ENCODE data around the gene CSNK2A1.

GRCh38 chr20:460707-461106 is 82.9 kb downstream of the CSNK2A1 start:
- TF ChIP-seq EZH2phosphoT487 (conservative IDR thresholded peaks at IDR 0.05; ENCODE audit: low read length) = no peak
- TF ChIP-seq, protein P1, sequence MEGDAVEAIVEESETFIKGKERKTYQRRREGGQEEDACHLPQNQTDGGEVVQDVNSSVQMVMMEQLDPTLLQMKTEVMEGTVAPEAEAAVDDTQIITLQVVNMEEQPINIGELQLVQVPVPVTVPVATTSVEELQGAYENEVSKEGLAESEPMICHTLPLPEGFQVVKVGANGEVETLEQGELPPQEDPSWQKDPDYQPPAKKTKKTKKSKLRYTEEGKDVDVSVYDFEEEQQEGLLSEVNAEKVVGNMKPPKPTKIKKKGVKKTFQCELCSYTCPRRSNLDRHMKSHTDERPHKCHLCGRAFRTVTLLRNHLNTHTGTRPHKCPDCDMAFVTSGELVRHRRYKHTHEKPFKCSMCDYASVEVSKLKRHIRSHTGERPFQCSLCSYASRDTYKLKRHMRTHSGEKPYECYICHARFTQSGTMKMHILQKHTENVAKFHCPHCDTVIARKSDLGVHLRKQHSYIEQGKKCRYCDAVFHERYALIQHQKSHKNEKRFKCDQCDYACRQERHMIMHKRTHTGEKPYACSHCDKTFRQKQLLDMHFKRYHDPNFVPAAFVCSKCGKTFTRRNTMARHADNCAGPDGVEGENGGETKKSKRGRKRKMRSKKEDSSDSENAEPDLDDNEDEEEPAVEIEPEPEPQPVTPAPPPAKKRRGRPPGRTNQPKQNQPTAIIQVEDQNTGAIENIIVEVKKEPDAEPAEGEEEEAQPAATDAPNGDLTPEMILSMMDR (IDR thresholded peaks at IDR 0.05; ENCODE audit: insufficient read depth, low read length, poor library complexity, severe bottlenecking) = no peak

All from SU-DHL-6 (cell line).